ENCODE measurements around the gene PKNOX2. TPM values are rescaled to one million over a fixed set of nuclear protein-coding genes. Genes with fewer than 3 reads are reported as not detected.

Gene PKNOX2
- total RNA-seq, 6 experiments from 2014 or later, result 0.09 to 0.31 (median 0.14) TPM

DNA sequence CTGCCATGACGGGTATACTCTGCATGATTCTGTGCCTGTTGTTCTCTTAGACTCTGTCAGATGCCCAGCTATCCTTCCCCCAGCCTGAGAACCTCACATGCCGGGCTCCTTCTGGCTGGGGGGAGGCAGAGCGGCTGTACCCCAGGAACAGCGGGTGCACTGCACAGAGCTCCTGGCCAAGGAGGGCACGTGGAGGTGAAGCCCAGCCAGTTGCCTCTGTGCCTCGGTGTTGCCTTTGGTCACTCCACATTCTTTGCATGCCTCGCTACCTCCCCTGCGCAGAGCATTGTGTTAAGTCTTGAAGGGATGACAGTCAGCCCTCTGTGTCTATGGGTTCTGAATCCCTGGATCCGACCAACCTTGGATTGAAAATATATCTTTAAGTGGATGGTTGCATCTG is 253.8 kb downstream of the PKNOX2 start:
- TF ChIP-seq POLR2A (IDR thresholded peaks at IDR 0.05), result no peak
- TF ChIP-seq, protein P1, sequence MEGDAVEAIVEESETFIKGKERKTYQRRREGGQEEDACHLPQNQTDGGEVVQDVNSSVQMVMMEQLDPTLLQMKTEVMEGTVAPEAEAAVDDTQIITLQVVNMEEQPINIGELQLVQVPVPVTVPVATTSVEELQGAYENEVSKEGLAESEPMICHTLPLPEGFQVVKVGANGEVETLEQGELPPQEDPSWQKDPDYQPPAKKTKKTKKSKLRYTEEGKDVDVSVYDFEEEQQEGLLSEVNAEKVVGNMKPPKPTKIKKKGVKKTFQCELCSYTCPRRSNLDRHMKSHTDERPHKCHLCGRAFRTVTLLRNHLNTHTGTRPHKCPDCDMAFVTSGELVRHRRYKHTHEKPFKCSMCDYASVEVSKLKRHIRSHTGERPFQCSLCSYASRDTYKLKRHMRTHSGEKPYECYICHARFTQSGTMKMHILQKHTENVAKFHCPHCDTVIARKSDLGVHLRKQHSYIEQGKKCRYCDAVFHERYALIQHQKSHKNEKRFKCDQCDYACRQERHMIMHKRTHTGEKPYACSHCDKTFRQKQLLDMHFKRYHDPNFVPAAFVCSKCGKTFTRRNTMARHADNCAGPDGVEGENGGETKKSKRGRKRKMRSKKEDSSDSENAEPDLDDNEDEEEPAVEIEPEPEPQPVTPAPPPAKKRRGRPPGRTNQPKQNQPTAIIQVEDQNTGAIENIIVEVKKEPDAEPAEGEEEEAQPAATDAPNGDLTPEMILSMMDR (IDR thresholded peaks at IDR 0.05), result no peak
- Histone ChIP-seq H3K27me3 (no peaks in the 10 kb centered on the region), H3K36me3 (no peaks in the 10 kb centered on the region), H3K9me3 (no peaks in the 10 kb centered on the region), H3K4me1 (no peaks in the 10 kb centered on the region), H3K4me3 (no peak overlapping the region), H3K27ac (no peak overlapping the region)
- intact Hi-C loops (cut with DNase I), result no loop called here
- ATAC-seq (no peak), DNase-seq (no peak)
- WGBS (ENCODE audit: insufficient coverage, low coverage, low lambda C conversion rate, missing lambda C conversion rate), result 61% methylated on average over 4 of the region's 9 CpGs

DNA sequence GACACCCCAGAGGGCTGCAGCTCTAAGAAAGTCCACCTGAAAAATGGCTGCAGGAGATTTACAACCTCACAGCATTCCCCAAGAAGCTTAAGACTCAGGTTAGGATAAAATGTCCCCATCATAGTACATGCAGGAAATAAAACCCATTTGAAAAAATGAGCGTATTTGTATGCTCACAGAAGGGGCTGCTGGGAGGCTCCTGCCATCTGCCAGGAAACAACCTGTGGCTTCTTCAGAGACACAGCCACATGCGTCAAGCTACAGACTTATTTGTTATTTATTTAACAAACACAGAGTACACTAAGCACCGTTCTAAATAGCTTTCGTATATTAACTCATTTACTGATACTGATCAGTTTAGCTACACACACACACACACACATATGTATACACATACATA is 258.1 kb downstream of the PKNOX2 start:
- H3K27ac ChIP-seq, result no peak overlapping the region
- 50% methylated on average over 4 of the region's 4 CpGs for WGBS (ENCODE audit: insufficient coverage, low coverage, low lambda C conversion rate, missing lambda C conversion rate)
- intact Hi-C loops (cut with DNase I), result no loop called here
- no peaks in the 10 kb centered on the region for H3K4me1 ChIP-seq
- no peak for DNase-seq
- H3K27me3 ChIP-seq, result no peaks in the 10 kb centered on the region
- H3K4me3 ChIP-seq, result no peak overlapping the region
- no peak for ATAC-seq
- no peaks in the 10 kb centered on the region for H3K9me3 ChIP-seq
- TF ChIP-seq, protein P1 (IDR thresholded peaks at IDR 0.05), result no peak
- no peak for TF ChIP-seq POLR2A (IDR thresholded peaks at IDR 0.05)
- no peaks in the 10 kb centered on the region for H3K36me3 ChIP-seq

DNA sequence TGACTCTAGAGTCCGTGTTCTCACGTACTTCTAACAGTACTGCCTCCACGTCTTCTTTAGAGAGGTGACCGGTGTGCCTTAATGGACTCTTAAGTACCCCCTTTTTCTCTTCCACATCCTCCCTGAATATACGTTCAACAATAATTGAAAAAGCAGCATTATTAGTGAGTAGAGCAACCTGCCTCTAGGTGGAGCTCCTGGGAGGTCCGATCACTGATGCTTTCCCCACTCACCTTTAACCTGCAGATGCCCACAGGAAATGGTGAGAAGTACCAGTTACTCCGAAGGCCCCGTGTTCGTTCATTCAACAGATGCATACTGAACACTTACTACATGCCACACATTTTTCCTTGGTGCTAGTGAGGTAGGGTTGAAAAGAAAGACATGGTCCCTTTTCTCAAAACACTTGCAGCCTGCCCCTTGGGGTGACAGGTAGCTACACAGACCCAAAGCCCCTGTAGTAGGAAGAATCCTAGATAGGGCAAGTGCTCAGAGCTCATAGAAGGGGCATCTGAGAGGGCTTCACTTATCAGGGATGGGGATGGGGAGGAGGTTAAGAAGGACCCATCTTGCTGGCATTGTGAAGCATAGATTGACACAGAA is 258.8 kb downstream of the PKNOX2 start:
- Histone ChIP-seq H3K27me3 (no peaks in the 10 kb centered on the region), H3K4me1 (no peaks in the 10 kb centered on the region), H3K4me3 (no peak overlapping the region), H3K36me3 (no peaks in the 10 kb centered on the region), H3K9me3 (no peaks in the 10 kb centered on the region), H3K27ac (no peak overlapping the region)
- DNase-seq (no peak), ATAC-seq (peak; percentile 61 to 76 (median 69))
- intact Hi-C loops (cut with DNase I), result no loop called here
- 21% methylated on average over 9 of the region's 9 CpGs for WGBS (ENCODE audit: insufficient coverage, low coverage, low lambda C conversion rate, missing lambda C conversion rate)
- no peak for TF ChIP-seq POLR2A (IDR thresholded peaks at IDR 0.05)
- TF ChIP-seq, protein P1 (IDR thresholded peaks at IDR 0.05), result peak; percentile 44 to 60 (median 52)

DNA sequence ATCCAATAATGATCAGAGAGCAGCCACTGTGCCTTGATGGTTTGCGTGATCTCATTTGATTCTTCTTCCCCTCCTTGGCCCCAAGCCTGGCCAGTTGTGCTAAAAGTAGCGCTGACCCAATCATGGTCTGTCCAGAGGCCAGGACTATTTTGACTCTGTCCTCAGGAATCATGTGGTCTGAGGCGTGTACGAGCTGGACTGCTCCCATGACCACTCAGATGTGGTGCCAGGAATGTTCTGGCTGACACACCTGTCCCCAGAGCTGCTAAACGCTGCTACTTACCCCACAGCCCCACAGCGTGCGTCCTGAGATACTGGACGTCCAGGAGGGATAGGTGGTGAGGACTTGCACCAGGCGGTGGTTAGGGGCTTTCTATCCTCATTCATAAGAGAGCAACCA is 261.1 kb downstream of the PKNOX2 start:
- Histone ChIP-seq H3K27ac (no peak overlapping the region), H3K4me3 (no peak overlapping the region), H3K4me1 (no peaks in the 10 kb centered on the region), H3K9me3 (no peaks in the 10 kb centered on the region), H3K27me3 (no peaks in the 10 kb centered on the region), H3K36me3 (no peaks in the 10 kb centered on the region)
- 45% methylated on average over 5 of the region's 9 CpGs for WGBS (ENCODE audit: insufficient coverage, low coverage, low lambda C conversion rate, missing lambda C conversion rate)
- TF ChIP-seq, protein P1 (IDR thresholded peaks at IDR 0.05), result no peak
- TF ChIP-seq POLR2A (IDR thresholded peaks at IDR 0.05), result no peak
- ATAC-seq (no peak), DNase-seq (no peak)
- intact Hi-C loops (cut with DNase I), result no loop called here
